ENCODE data around the gene MN1.

- TF ChIP-seq CTCF (IDR thresholded peaks at IDR 0.05) (no peak), POLR2A (IDR thresholded peaks at IDR 0.05) (no peak)
Observed at GRCh38 chr22:27755521-27756211, 45.9 kb downstream of the MN1 start.

Measured in sigmoid colon (tissue), 3 donors.